ENCODE results near the gene ZNF281.
"Not testable (repeated sequence)": the region's sequence is repeated elsewhere in the genome, so short reads cannot be mapped to it uniquely, and the experiment has no call there.

Gene ZNF281, protein sequence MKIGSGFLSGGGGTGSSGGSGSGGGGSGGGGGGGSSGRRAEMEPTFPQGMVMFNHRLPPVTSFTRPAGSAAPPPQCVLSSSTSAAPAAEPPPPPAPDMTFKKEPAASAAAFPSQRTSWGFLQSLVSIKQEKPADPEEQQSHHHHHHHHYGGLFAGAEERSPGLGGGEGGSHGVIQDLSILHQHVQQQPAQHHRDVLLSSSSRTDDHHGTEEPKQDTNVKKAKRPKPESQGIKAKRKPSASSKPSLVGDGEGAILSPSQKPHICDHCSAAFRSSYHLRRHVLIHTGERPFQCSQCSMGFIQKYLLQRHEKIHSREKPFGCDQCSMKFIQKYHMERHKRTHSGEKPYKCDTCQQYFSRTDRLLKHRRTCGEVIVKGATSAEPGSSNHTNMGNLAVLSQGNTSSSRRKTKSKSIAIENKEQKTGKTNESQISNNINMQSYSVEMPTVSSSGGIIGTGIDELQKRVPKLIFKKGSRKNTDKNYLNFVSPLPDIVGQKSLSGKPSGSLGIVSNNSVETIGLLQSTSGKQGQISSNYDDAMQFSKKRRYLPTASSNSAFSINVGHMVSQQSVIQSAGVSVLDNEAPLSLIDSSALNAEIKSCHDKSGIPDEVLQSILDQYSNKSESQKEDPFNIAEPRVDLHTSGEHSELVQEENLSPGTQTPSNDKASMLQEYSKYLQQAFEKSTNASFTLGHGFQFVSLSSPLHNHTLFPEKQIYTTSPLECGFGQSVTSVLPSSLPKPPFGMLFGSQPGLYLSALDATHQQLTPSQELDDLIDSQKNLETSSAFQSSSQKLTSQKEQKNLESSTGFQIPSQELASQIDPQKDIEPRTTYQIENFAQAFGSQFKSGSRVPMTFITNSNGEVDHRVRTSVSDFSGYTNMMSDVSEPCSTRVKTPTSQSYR

GRCh38 chr1:200409761-200410565, at the start of gene ZNF281:
Gene ZNF281, minus strand, starts transcription at chr1:200410036. Its CDS starts 331 bp downstream, at chr1:200409705.
- peak; percentile 96 for DNase-seq

DNA sequence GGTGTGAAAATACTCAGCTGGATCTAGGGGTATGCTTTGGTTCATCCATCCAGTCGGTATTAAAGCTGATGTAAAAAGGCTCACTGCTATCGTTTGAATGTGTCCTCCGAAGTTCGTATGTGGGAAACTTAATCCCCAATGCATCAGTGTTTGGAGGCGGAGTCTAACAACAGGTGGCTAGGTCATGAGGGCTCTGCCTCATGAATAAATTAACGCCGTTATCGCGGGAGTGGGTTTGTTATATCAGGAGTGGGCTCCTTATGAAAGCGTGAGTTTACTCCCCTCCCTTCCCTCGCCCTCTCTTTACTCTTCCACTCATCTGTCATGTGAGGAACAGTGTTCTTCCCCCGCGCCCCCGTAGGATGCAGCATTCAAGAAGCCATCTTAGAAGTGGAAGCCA, 48.9 kb upstream of the ZNF281 start:
- DNase-seq, result no peak

- DNase-seq, result no peak
Measured at GRCh38 chr1:200457810-200458209, 48.0 kb upstream of the ZNF281 start.

DNA sequence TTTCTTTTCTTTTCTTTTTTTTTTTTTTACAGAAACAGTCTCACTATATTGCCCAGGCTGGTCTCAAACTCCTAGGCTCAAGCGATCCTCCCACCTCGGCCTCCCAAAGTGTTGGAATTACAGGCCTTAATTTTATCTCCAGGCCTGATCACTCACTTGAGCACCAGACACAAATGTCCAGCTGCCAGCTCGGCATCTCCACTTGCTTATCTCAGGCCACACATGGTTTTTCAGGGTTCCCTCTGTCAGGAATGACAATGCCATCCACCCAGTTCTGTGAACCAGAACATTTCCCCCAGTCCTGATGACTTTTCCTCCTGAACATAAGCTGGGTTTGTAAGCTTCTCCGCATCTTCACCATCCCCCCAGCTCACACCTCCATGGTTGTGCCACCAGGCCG, 44.6 kb upstream of the ZNF281 start:
- DNase-seq, result no peak

GRCh38 chr1:200453553-200453905, 43.7 kb upstream of the ZNF281 start:
- no peak for DNase-seq

- DNase-seq, result no peak
Measured at GRCh38 chr1:200452850-200453552, 43.2 kb upstream of the ZNF281 start.

DNA sequence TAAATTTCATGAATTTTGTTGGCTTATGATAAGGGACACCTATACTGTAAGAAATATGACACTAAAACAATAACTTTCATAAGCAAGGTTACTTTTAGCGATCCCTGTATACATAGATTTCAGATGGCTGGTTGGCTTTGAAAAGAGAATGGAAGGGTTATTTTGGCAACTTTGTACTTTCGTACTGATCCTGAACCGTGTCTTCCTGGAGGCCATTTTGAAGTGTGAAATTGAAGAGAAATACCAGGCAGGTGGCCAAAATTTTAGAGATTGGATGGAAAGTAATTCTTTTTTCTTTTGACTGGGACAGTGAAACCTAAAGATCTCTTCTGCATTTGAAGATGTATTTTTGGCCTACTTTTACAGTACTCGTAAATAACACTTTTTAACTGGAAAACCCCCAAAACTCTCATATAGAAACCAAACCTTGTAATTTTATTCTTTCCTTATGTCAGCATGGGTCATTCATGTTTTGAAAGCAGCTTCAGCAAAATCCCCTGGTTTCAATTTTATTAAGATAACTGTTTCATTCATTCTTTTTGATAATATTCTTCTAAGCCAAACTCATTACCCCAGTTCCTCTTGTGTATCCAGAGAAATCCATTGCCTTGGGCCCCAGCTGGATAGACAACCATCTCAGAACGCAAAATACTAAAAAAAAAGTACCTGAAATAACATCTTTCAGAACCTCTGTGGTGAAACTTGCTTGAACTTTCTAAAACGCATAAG, 38.4 kb upstream of the ZNF281 start:
- no peak for DNase-seq

- no peak for DNase-seq
Measured at GRCh38 chr1:200445213-200445612, 35.4 kb upstream of the ZNF281 start.

DNA sequence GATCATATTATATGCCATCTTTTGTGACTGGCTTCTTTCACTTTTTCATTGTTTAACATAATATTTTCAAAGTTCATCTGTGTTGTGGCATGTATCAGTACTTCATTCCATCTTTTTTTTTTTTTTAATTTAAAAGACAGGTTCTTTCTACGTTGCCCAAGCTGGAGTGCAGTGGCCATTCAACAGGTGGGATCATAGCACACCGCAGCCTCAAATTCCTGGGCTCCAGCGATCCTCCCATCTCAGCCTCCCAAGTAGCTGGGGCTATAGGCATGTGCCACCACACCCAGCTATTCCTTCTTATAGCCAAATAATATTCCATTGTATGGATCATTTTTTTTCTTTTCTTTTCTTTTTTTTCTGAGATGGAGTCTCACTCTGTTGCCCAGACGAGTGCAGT, 34.6 kb upstream of the ZNF281 start:
- no peak for DNase-seq

GRCh38 chr1:200443860-200444259, 34.0 kb upstream of the ZNF281 start:
- DNase-seq, result no peak

GRCh38 chr1:200442537-200443156, 32.8 kb upstream of the ZNF281 start:
- DNase-seq, result no peak

DNA sequence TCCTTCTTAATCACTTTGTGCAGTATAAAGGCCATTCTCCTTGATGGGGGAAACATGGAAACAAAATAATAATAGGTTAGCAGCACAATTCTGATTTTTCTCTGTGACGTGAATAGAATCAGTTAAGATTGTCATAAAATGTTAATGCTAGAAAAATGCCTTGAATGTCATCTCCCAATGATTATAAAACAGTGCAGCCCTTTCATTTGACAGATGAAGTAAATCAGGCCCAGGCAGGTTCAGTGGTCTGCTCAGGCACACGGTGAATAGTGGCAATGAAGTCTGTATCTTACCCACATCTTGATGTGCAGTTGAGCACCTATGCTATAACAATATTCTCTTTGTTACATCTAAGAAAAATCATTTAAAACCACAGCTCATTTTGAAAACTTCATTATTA, 32.2 kb upstream of the ZNF281 start:
- no peak for DNase-seq

GRCh38 chr1:200438911-200439310, 29.1 kb upstream of the ZNF281 start:
- no peak for DNase-seq

DNA sequence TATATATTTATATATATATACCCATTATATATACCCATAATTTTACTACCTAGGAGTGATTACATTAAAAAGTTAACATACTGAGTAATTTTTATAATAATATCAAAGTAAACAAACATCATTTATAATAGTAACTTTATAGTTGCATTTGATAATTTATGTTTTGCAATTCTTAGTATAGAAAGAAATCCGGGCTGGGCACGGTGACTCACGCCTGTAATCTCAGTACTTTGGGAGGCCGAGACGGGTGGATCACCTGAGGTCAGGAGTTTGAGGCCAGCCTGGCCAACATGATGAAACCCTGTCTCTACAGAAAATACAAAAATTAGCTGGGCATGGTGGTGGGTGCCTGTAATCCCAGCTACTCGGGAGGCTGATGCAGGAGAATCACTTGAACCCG, 28.6 kb upstream of the ZNF281 start:
- not testable (repeated sequence) for DNase-seq

DNA sequence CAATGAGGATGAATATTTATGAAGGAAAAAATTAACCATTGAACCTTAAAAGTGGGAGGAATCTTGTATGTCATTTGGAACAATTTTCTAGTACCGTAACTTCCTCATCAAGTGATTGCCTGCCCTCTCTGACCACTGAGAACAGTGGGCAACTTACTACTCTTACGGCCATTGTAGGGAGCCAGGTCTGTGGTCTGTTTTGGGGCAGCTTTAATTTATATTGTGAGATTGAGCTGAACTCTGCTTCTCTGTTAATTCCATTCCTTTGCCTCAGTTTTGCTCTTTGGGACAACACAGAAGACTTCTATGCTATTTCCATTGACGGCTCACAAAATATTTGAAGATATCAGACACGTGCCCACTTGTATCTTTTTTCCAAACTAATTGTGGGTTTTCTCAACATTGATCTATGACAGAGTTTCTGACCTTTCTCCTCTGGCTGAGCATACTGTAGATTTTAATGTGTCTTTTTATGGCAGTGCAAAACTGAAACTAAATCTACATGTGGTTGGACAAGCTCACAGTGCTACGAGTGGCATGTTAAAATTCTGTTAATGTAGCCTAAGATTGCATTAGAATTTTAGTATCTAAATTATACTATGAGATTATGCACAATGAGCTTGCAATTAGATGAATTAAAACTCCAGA, 27.8 kb upstream of the ZNF281 start:
- DNase-seq, result no peak

DNA sequence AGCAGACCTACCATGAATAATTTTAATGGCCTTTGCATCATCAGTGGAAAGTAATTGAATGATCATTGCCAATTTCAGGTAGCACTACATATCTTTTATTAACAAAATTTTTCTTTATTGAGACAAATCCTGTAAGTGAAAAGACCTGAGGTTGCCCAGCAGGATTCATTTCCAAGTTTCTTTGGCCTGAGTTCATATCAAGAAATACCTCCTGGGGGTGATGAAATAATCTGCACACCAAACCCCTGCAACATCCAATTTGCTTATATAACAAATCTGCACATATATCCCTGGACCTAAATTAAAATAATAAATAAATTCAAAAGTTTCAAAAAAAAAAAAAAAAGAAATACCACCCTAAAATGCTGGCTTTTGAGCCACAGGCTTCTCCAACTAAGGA, 27.3 kb upstream of the ZNF281 start:
- DNase-seq, result no peak

- DNase-seq, result no peak
Measured at GRCh38 chr1:200436436-200436835, 26.6 kb upstream of the ZNF281 start.

GRCh38 chr1:200435200-200435780, 25.5 kb upstream of the ZNF281 start:
- no peak for DNase-seq

DNA sequence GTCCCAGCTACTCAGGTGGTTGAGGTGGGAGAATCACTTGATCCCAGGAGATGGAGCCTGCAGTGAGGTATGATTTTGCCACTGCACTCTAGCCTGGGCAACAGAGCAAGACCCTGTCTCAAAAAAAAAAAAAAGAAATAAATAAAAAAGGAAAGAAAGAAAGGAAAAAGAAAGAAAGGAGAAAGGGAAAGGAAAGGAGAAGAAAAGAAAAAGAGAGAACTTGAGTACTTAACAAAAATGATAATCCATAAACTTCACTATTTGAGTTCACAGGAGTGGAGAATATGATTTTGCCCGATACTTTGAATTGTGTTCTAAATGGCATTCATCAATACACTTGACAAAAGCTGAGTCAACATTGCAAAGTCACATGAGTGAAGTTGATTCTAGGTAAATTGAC, 23.8 kb upstream of the ZNF281 start:
- DNase-seq, result no peak

GRCh38 chr1:200432586-200432985, 22.8 kb upstream of the ZNF281 start:
- DNase-seq, result no peak

Data from CD4-positive, alpha-beta T cell treated with Interleukin-15 for 1 hour (primary cell).